Kidney (tissue), 14 donors: ENCODE measurements around the gene B3GNT3. TPM values are rescaled to one million over a fixed set of nuclear protein-coding genes. Genes with fewer than 3 reads are reported as not detected.
A peak's percentile ranks its signal among the peaks of the same experiment; 100 is the strongest.

Experiments used
- DNase-seq, 5 donors: peaks; one replicate each; pipeline ENCODE4 v3.0.0-alpha.2; 2013 to 2020
- FAIRE-seq: peaks from 2 replicates; lab custom pipeline; 2012; peaks lifted over from hg19 to GRCh38; lab: Jason Lieb, UNC
- H3K27ac ChIP-seq, 2 donors: one replicate each; pipeline ENCODE4 v1.7.0; 2013; ENCODE audit warnings: low read depth in 2 of 2, low read length in 2 of 2, inconsistent platforms in 1 of 2
- H3K27me3 ChIP-seq: one replicate; pipeline ENCODE4 v1.7.1; 2013; ENCODE audit warnings: low read length, inconsistent platforms; ENCODE audit not compliant: control insufficient read depth, insufficient read depth
- H3K36me3 ChIP-seq, 3 donors: one replicate each; pipeline versions ENCODE4 v1.7.0 to v1.7.1; 2013; ENCODE audit warnings: low read length in 3 of 3, control low read depth in 1 of 3, inconsistent platforms in 1 of 3; ENCODE audit not compliant: insufficient read depth in 3 of 3, control insufficient read depth in 2 of 3
- H3K4me1 ChIP-seq, 3 donors: one replicate each; pipeline versions ENCODE4 v1.7.0 to v1.7.1; 2013; ENCODE audit warnings: low read length in 3 of 3, inconsistent platforms in 1 of 3, low read depth in 1 of 3; ENCODE audit not compliant: control insufficient read depth in 2 of 3, insufficient read depth in 2 of 3
- H3K4me3 ChIP-seq, 3 donors: one replicate each; pipeline versions ENCODE4 v1.7.0 to v1.8.1; 2013; ENCODE audit warnings: low read length in 3 of 3, control low read depth in 1 of 3, inconsistent platforms in 1 of 3
- H3K9ac ChIP-seq, 3 donors: one replicate each; pipeline versions ENCODE4 v1.7.0 to v1.7.1; 2013; ENCODE audit warnings: low read length in 3 of 3, control low read depth in 1 of 3, inconsistent platforms in 1 of 3
- H3K9me3 ChIP-seq, 3 donors: one replicate each; pipeline versions ENCODE4 v1.7.0 to v1.7.1; 2013; ENCODE audit warnings: low read length in 3 of 3, control low read depth in 1 of 3, inconsistent platforms in 1 of 3; ENCODE audit not compliant: control insufficient read depth in 2 of 3, insufficient read depth in 1 of 3
- intact Hi-C: fragments of 100-400 bp; cut with DNase I; formaldehyde crosslinking; loops from one replicate; pipeline ENCODE4 v1.11.1; 2022
- polyA plus RNA-seq: library from polyadenylated mRNA; stranded (reverse); fragments of 350-450 nt; fragmentation: Illumina TruSeq; extraction: RNeasy Lipid Tissue Mini Kit (QIAGEN cat#74804); gene quantifications from one replicate; pipeline ENCODE4 v1.2.3, GENCODE V29; 2014; ENCODE audit warnings: low read depth, low replicate concordance; ENCODE audit not compliant: insufficient read depth
- total RNA-seq: library from RNA; stranded (reverse); fragmentation: NEBNext Ultra II Directional; extraction: Animal tissue kit (Norgen Biotek cat#: 25700); gene quantifications from one replicate; pipeline ENCODE4 v1.2.1, GENCODE V29; 2021
- TF ChIP-seq, protein P1 (sequence below): IDR thresholded peaks from 3 replicates; pipeline ENCODE4 v1.5.1; 2012; ENCODE audit warnings: mild to moderate bottlenecking, moderate library complexity, borderline replicate concordance; ENCODE audit not compliant: insufficient read depth; ENCODE audit errors: extremely low read depth
- donor health status: control.
- donor health status: control.
- donor health status: control.
- donor health status: control.
- donor health status: control.
- donor health status: DM: yes; HTN: yes; CAD: no.
- donor health status: Normal renal cell carcinoma (clear cell type).

B3GNT3 gene
- total and polyA plus RNA-seq, 2 donors from 2014 or later = 2.0 to 36.2 TPM

DNA sequence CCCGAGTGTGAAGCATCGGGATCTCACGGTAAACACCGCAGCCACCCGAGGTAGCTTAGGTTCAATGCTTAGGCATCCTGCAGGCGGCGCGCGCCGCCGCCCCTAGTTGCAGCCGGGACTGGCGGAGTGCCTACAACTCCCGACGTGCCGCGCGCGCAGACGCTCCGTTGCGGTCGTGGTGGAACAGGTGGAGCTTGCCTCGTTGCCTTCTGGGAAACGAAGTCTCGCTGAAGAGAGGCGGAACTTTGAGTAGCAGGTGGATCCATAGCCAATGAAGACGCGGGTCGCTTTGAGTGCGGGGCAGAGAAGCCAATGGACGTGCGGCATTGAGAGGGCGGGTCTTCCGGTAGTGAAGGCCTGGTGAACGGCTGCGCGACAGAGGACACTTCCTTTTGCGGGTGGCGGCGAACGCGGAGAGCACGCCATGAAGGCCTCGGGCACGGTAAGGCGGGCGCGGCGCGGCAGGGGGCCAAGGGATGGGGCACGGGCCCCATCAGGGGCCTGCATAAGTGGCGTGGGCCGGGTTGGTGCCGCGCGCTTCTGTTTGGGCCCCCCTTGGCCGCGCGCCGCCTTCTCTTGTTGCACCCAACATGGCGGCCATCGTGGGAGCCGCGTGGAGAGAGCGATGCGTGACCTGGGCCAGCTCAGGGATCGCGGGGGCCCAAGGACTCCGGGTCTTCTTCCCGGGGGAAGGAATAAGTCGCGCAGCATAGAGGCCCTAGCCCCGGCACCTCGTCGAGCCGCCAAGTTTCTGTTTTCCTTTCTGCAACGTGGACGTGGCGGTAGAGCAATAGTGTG, 64.8 kb downstream of the B3GNT3 start, which contains the start of gene RPL18A:
RPL18A (plus strand) TSS at position 378 of the 798 bp plus-strand sequence; CDS start at position 425, 47 bp downstream.
- intact Hi-C loops = no loop called here
- DNase-seq (peak; percentile 99 to 100 (median 99)), FAIRE-seq (peak; percentile 98)
- H3K27me3 ChIP-seq = no peaks in the 10 kb centered on the region
- H3K9ac ChIP-seq = peak within 1 kb of the TSS; percentile 85 to 98 (median 96)
- peak within 1 kb of the TSS; percentile 75 to 88 for H3K27ac ChIP-seq
- H3K36me3 ChIP-seq = peaks cover 0 to 26% (median 13%) of the 10 kb centered on the region in 3 donors
- TF ChIP-seq, protein P1, sequence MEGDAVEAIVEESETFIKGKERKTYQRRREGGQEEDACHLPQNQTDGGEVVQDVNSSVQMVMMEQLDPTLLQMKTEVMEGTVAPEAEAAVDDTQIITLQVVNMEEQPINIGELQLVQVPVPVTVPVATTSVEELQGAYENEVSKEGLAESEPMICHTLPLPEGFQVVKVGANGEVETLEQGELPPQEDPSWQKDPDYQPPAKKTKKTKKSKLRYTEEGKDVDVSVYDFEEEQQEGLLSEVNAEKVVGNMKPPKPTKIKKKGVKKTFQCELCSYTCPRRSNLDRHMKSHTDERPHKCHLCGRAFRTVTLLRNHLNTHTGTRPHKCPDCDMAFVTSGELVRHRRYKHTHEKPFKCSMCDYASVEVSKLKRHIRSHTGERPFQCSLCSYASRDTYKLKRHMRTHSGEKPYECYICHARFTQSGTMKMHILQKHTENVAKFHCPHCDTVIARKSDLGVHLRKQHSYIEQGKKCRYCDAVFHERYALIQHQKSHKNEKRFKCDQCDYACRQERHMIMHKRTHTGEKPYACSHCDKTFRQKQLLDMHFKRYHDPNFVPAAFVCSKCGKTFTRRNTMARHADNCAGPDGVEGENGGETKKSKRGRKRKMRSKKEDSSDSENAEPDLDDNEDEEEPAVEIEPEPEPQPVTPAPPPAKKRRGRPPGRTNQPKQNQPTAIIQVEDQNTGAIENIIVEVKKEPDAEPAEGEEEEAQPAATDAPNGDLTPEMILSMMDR = peak; percentile 68
- H3K4me1 ChIP-seq = peaks cover 0 to 18% (median 0%) of the 10 kb centered on the region in 3 donors
- peak within 1 kb of the TSS; percentile 93 to 99 (median 98) for H3K4me3 ChIP-seq
- H3K9me3 ChIP-seq = no peaks in the 10 kb centered on the region

- peaks cover 0 to 26% (median 13%) of the 10 kb centered on the region in 3 donors for H3K36me3 ChIP-seq
- peak overlapping the region; percentile 85 to 98 (median 96) for H3K9ac ChIP-seq
- TF ChIP-seq, protein P1 = no peak
- H3K27ac ChIP-seq = peak overlapping the region; percentile 75 to 88
- peak overlapping the region; percentile 93 to 99 (median 98) for H3K4me3 ChIP-seq
- H3K4me1 ChIP-seq = peaks cover 0 to 18% (median 0%) of the 10 kb centered on the region in 3 donors
- no peaks in the 10 kb centered on the region for H3K9me3 ChIP-seq
- intact Hi-C loops = no loop called here
- no peaks in the 10 kb centered on the region for H3K27me3 ChIP-seq
- no peak for DNase-seq
- FAIRE-seq = no peak
These were observed 65.5 kb downstream of the B3GNT3 start for GRCh38 chr19:17860331-17860992.

GRCh38 chr19:17860993-17861360, 66.0 kb downstream of the B3GNT3 start:
- DNase-seq = no peak
- H3K4me3 ChIP-seq = peak overlapping the region; percentile 93 to 99 (median 98)
- no peak overlapping the region for H3K27ac ChIP-seq
- H3K27me3 ChIP-seq = no peaks in the 10 kb centered on the region
- peaks cover 0 to 31% (median 13%) of the 10 kb centered on the region in 3 donors for H3K36me3 ChIP-seq
- TF ChIP-seq, protein P1 = no peak
- FAIRE-seq = no peak
- intact Hi-C loops = no loop called here
- H3K9ac ChIP-seq = peak overlapping the region; percentile 85 to 98 (median 96)
- H3K9me3 ChIP-seq = no peaks in the 10 kb centered on the region
- peaks cover 0 to 18% (median 0%) of the 10 kb centered on the region in 3 donors for H3K4me1 ChIP-seq
